Endothelial cell of umbilical vein (primary cell): ENCODE measurements around the gene LRP1B. TPM values are rescaled to one million over a fixed set of nuclear protein-coding genes. Genes with fewer than 3 reads are reported as not detected.

Experiments used
- BruUV-seq: library from RNA; stranded (reverse); fragments of 400-500 nt; replicated peaks from 2 replicates; lab custom pipeline; 2021; lab: Mats Ljungman, UMichigan
- CTCF ChIA-PET: fragments of 300-600, 350-600 bp; sonication (Branson Sonifier 250); formaldehyde crosslinking; loops from one replicate; lab custom pipeline; 2021; ENCODE audit warnings: antibody characterized with exemption, inconsistent platforms; lab: Charles Lee
- POLR2A ChIA-PET: fragments of 300-600, 350-600 bp; sonication (Branson Sonifier 250); formaldehyde crosslinking; loops from one replicate; lab custom pipeline; 2021; ENCODE audit warnings: antibody characterized with exemption, inconsistent platforms; lab: Charles Lee
- DNase-seq: peaks from one replicate; pipeline ENCODE4 v3.0.0-alpha.2; 2011; ENCODE audit warnings: low read depth, low spot score
- FAIRE-seq: peaks from 2 replicates; lab custom pipeline; 2011; peaks lifted over from hg19 to GRCh38; lab: Jason Lieb, UNC
- H2AFZ ChIP-seq: 2 replicates; pipeline ENCODE4 v1.6.0; 2012; ENCODE audit warnings: low read depth, low read length, control low read depth, inconsistent platforms
- H3K27ac ChIP-seq: 2 replicates; pipeline ENCODE4 v1.5.1; 2011; ENCODE audit warnings: low read depth, mild to moderate bottlenecking, control low read depth, low read length, moderate library complexity; ENCODE audit not compliant: insufficient read depth
- H3K27me3 ChIP-seq, 2 experiments: 2 replicates each; pipeline versions ENCODE4 v1.6.0 to v1.6.1; 2011; ENCODE audit warnings: low read length in 2 of 2, mixed read lengths in 1 of 2; ENCODE audit not compliant: control insufficient read depth in 2 of 2, insufficient read depth in 2 of 2
- H3K36me3 ChIP-seq, 2 experiments: 2 replicates in 1 of 2; 3 replicates in 1 of 2; pipeline ENCODE4 v1.5.1; 2011; ENCODE audit warnings: low read length in 2 of 2, mild to moderate bottlenecking in 1 of 2, moderate library complexity in 1 of 2; ENCODE audit not compliant: control insufficient read depth in 2 of 2, insufficient read depth in 2 of 2; ENCODE audit errors: extremely low read depth in 1 of 2
- H3K4me1 ChIP-seq: 3 replicates; pipeline ENCODE4 v1.5.1; 2011; ENCODE audit warnings: mild to moderate bottlenecking, low read length; ENCODE audit not compliant: control insufficient read depth, insufficient read depth; ENCODE audit errors: extremely low read depth
- H3K4me2 ChIP-seq: 2 replicates; pipeline ENCODE4 v1.6.1; 2011; ENCODE audit warnings: low read length, control low read depth, mixed read lengths; ENCODE audit not compliant: insufficient read depth
- H3K4me3 ChIP-seq, 3 experiments: fragments of 200-600 bp in 1 of 3; sonication (generic), shearing (Covaris generic) in 1 of 3; replicated peaks in 1 of 3; 2 replicates each; pipeline ENCODE4 v1.5.1; 2011 to 2016; ENCODE audit warnings: control low read depth in 3 of 3, low read length in 3 of 3, mild to moderate bottlenecking in 2 of 3, inconsistent platforms in 1 of 3, low read depth in 1 of 3, moderate library complexity in 1 of 3; ENCODE audit not compliant: insufficient read depth in 1 of 3
- H3K79me2 ChIP-seq: 2 replicates; pipeline ENCODE4 v1.6.0; 2012; ENCODE audit warnings: low read length, inconsistent platforms; ENCODE audit not compliant: control insufficient read depth, insufficient read depth
- H3K9ac ChIP-seq: replicated peaks from 2 replicates; pipeline ENCODE3; 2011; ENCODE audit warnings: low read length, control low read depth; ENCODE audit not compliant: insufficient read depth; ENCODE audit errors: extremely low read depth
- H3K9me1 ChIP-seq: replicated peaks from 3 replicates; pipeline ENCODE4 v1.6.0; 2011; ENCODE audit warnings: mild to moderate bottlenecking, low read length; ENCODE audit not compliant: control insufficient read depth, insufficient read depth; ENCODE audit errors: extremely low read depth
- H3K9me3 ChIP-seq: replicated peaks from 2 replicates; pipeline ENCODE4 v1.5.1; 2012; ENCODE audit warnings: low read length, inconsistent platforms; ENCODE audit not compliant: control insufficient read depth, insufficient read depth
- H4K20me1 ChIP-seq: replicated peaks from 2 replicates; pipeline ENCODE3; 2011; ENCODE audit warnings: mild to moderate bottlenecking, low read length; ENCODE audit not compliant: control insufficient read depth, insufficient read depth; ENCODE audit errors: extremely low read depth
- CTCF ChIP-seq, 2 donors: IDR thresholded peaks; 1 replicate in 1 of 2; 2 replicates in 1 of 2; pipeline ENCODE4 v1.5.1; 2011; ENCODE audit warnings: low read length in 2 of 2, mild to moderate bottlenecking in 2 of 2, moderate library complexity in 2 of 2, control low read depth in 1 of 2, inconsistent platforms in 1 of 2, low read depth in 1 of 2; ENCODE audit not compliant: insufficient read depth in 1 of 2; ENCODE audit errors: extremely low read depth in 1 of 2
- EZH2 ChIP-seq: IDR thresholded peaks from 2 replicates; pipeline ENCODE4 v1.6.1; 2012; ENCODE audit warnings: borderline replicate concordance, low read depth, mild to moderate bottlenecking, moderate library complexity, low read length, inconsistent platforms; ENCODE audit not compliant: severe bottlenecking
- FOS ChIP-seq: IDR thresholded peaks from 2 replicates; pipeline ENCODE4 v1.6.1; 2011; ENCODE audit warnings: mild to moderate bottlenecking, low read length, moderate library complexity, borderline replicate concordance; ENCODE audit not compliant: insufficient read depth
- GATA2 ChIP-seq: IDR thresholded peaks from 2 replicates; pipeline ENCODE4 v1.7.0; 2011; ENCODE audit warnings: low read depth, mild to moderate bottlenecking, moderate library complexity, mixed read lengths, low read length; ENCODE audit not compliant: insufficient read length, insufficient read depth
- JUN ChIP-seq: IDR thresholded peaks from 2 replicates; pipeline ENCODE4 v1.6.1; 2011; ENCODE audit warnings: borderline replicate concordance, low read depth; ENCODE audit not compliant: insufficient read length, insufficient read depth
- MAX ChIP-seq: IDR thresholded peaks from 2 replicates; pipeline ENCODE4 v1.6.1; 2011; ENCODE audit not compliant: insufficient read depth, insufficient read length
- MYC ChIP-seq: IDR thresholded peaks from one replicate; pipeline ENCODE4 v1.6.1; 2011; ENCODE audit warnings: mild to moderate bottlenecking, low read depth, low read length
- POLR2A ChIP-seq: IDR thresholded peaks from 2 replicates; pipeline ENCODE4 v1.6.1; 2012; ENCODE audit warnings: low read depth, mild to moderate bottlenecking, control low read depth, low read length
- POLR2AphosphoS5 ChIP-seq: IDR thresholded peaks from 2 replicates; pipeline ENCODE4 v1.6.1; 2012; ENCODE audit warnings: low read depth, mild to moderate bottlenecking, control low read depth, low read length, moderate library complexity; ENCODE audit not compliant: insufficient read depth
- dilution Hi-C: fragments of 300-500 bp; cut with MboI; formaldehyde crosslinking; loops from one replicate; pipeline ENCODE4 v1.15.0; 2019; ENCODE audit warnings: low sequenced_read_pairs; ENCODE audit not compliant: extremely low pct_ligation_motif_present
- intact Hi-C: fragments of 100-400 bp; cut with micrococcal nuclease; formaldehyde crosslinking; loops from one replicate; pipeline ENCODE4 v1.10.0; 2022
- polyA plus RNA-seq, 4 experiments: library from polyadenylated mRNA; depleted of rRNA in 3 of 4; stranded (reverse) in 3 of 4; unstranded in 1 of 4; fragments of >200 nt; gene quantifications; 2 replicates each; pipeline versions ENCODE4 v1.2.1 to v1.2.3, GENCODE V29; 2011 to 2012; ENCODE audit warnings: missing spikeins in 1 of 4
- total RNA-seq: library from RNA; stranded (reverse); gene quantifications from 2 replicates; pipeline ENCODE4 v1.2.3, GENCODE V29; 2021

Gene LRP1B
- total and polyA plus RNA-seq, 2 donors (not counting 3 experiments of a cell fraction or from before 2014, with no cell fraction given): 0.03 to 0.07 TPM

- ChIA-PET CTCF (no interaction called here), POLR2A (no interaction called here)
- no peak for FAIRE-seq
- H3K9ac ChIP-seq: no peak overlapping the region
- no peak overlapping the region for H3K27ac ChIP-seq
- no peaks in the 10 kb centered on the region for H3K9me3 ChIP-seq
- no peak for DNase-seq
- no TSS peak for BruUV-seq
- no peaks in the 10 kb centered on the region for H4K20me1 ChIP-seq
- dilution Hi-C loops: no loop called here
- TF ChIP-seq POLR2A: no peak
- TF ChIP-seq GATA2: no peak
- no peak for TF ChIP-seq EZH2
- no peak for TF ChIP-seq MYC
- TF ChIP-seq POLR2AphosphoS5: no peak
- no peak for TF ChIP-seq FOS
- TF ChIP-seq MAX: no peak
- TF ChIP-seq JUN: no peak
- TF ChIP-seq CTCF (IDR thresholded peaks at IDR 0.05; ENCODE audit: extremely low read depth in 1 of 2, insufficient read depth in 1 of 2, low read depth in 1 of 2, low read length in 2 of 2): no peak
- no peaks in the 10 kb centered on the region for H3K36me3 ChIP-seq
- intact Hi-C loops: no loop called here
- no peaks in the 10 kb centered on the region for H3K27me3 ChIP-seq
- no peak overlapping the region for H2AFZ ChIP-seq
- no peak overlapping the region for H3K4me2 ChIP-seq
- H3K4me3 ChIP-seq: no peak overlapping the region
- H3K79me2 ChIP-seq: no peaks in the 10 kb centered on the region
- H3K4me1 ChIP-seq: no peaks in the 10 kb centered on the region
- H3K9me1 ChIP-seq: no peaks in the 10 kb centered on the region
These were observed 162.4 kb downstream of the LRP1B start for GRCh38 chr2:141968433-141968832.
